Stimulated activated naive CD8-positive, alpha-beta T cell treated with anti-CD3 and anti-CD28 coated beads, Interleukin-15, Interleukin-2, amounts not matched to agents 100 ng/mL and 50 ng/mL, for 24 hours (primary cell): Measurements from ENCODE around the gene KRTAP2-2.
"Not testable (repeated sequence)": the region's sequence is repeated elsewhere in the genome, so short reads cannot be mapped to it uniquely, and the experiment has no call there.

Experiments
- H3K27ac Mint-ChIP-seq: one replicate; pipeline ENCODE4 v1.8.0; 2021; ENCODE audit warnings: mild to moderate bottlenecking, mixed read lengths
- H3K27me3 Mint-ChIP-seq: one replicate; pipeline ENCODE4 v1.8.0; 2021; ENCODE audit warnings: mixed read lengths
- H3K36me3 Mint-ChIP-seq: one replicate; pipeline ENCODE4 v1.8.0; 2021; ENCODE audit warnings: low read depth, mixed read lengths
- H3K4me1 Mint-ChIP-seq: one replicate; pipeline ENCODE4 v1.8.0; 2021; ENCODE audit warnings: low read depth, mixed read lengths
- H3K4me3 Mint-ChIP-seq: one replicate; pipeline ENCODE4 v1.8.0; 2021; ENCODE audit warnings: mild to moderate bottlenecking, mixed read lengths
- H3K9me3 Mint-ChIP-seq: one replicate; pipeline ENCODE4 v1.8.0; 2021; ENCODE audit warnings: mixed read lengths

The KRTAP2-2 gene

DNA sequence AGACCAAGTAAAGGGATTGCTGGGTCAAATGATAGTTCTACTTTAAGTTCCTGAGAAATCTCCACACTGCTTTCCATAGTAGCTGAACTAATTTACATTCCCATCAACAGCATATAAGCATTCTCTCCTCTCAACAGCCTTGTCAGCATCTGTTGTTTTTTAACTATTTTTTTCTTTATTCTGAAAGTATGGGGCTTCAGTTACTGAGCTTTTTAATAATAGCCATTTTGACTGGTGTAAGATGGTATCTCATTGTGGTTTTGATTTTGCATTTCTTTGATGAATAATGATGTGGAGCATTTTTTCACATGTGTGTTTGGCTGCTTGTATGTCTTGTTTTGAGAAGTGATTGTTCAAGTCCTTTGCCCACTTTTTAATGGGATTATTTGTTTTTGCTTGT lies 2.5 kb downstream of the KRTAP2-2 start:
- Mint-ChIP-seq H3K4me3 (no peak overlapping the region), H3K27me3 (peaks cover 24% of the 10 kb centered on the region)

GRCh38 chr17:41049110-41049509 lies 5.9 kb downstream of the KRTAP2-2 start:
- no peak overlapping the region for H3K4me3 Mint-ChIP-seq
- no peaks in the 10 kb centered on the region for H3K9me3 Mint-ChIP-seq
- H3K27ac Mint-ChIP-seq: no peak overlapping the region
- no peaks in the 10 kb centered on the region for H3K4me1 Mint-ChIP-seq
- peaks cover 11% of the 10 kb centered on the region for H3K27me3 Mint-ChIP-seq
- no peaks in the 10 kb centered on the region for H3K36me3 Mint-ChIP-seq

More for the DNA sequence above, 2.5 kb downstream of the KRTAP2-2 start:
- Mint-ChIP-seq H3K27ac (no peak overlapping the region), H3K4me1 (no peaks in the 10 kb centered on the region), H3K9me3 (no peaks in the 10 kb centered on the region), H3K36me3 (no peaks in the 10 kb centered on the region)

DNA sequence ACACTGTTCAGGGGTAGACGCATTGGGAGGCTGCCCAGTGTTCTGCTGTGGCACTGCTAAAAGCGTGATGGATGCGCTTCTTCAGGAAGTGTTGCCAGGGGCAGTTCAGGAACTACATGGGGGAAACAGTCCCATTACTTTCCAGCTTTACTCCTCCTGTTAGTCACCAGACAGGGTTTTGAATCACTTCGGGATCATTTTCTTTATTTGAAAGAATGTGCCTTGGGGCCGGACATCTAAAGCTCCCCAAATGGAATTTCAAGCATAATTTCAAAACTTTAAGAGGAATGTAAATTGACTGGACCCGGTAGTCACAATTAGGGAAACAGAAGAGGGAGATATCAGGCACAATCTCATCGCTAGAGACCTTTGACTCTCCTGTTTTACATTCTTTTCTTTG lies 6.6 kb downstream of the KRTAP2-2 start:
- H3K4me1 Mint-ChIP-seq: no peaks in the 10 kb centered on the region

DNA sequence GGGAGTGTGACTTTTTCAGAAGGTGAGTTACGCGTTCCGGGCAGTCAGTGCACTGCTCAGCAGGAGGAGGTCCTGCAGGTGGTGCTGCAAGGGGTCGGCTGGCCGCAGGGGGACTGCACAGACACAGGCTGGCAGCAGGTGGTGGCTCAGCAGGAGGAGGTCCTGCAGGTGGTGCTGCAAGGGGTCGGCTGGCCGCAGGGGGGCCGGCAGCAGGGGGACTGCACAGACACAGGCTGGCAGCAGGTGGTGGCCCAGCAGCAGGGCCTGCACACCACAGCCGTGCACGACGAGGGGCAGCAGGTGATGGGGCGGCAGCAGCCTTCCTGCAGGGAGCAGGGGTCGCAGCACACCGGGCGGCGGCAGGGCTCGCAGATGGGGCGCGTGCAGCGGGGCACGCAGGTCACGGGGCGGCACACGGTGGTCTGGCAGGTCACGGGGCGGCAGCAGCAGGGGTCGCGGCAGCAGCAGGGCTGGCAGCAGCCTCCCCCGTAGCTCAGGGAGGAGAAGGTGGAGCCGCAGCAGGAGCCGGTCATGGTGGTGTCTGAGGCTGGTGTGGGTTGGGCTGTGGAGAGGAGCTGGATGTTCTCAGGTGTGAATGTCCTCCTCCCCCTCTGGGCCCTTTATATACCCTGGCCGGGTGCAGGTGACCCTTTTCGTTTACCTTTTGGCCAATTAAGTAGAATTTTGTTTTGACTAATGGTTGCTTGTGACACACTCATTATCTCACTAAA lies 8.1 kb downstream of the KRTAP2-2 start, which contains the start of gene KRTAP2-1:
Gene KRTAP2-1 (minus strand): TSS at position 582 of the 731 bp plus-strand sequence. CDS start 49 bp downstream, at position 533.
- not testable (repeated sequence) for H3K9me3 Mint-ChIP-seq, H3K27ac Mint-ChIP-seq, H3K4me3 Mint-ChIP-seq, H3K4me1 Mint-ChIP-seq, H3K36me3 Mint-ChIP-seq
- H3K27me3 Mint-ChIP-seq: peaks cover 16% of the 10 kb centered on the region

More for the DNA sequence above, 6.6 kb downstream of the KRTAP2-2 start:
- Mint-ChIP-seq H3K27ac (no peak overlapping the region), H3K4me3 (no peak overlapping the region), H3K9me3 (peaks cover 2% of the 10 kb centered on the region), H3K27me3 (peaks cover 11% of the 10 kb centered on the region), H3K36me3 (no peaks in the 10 kb centered on the region)

DNA sequence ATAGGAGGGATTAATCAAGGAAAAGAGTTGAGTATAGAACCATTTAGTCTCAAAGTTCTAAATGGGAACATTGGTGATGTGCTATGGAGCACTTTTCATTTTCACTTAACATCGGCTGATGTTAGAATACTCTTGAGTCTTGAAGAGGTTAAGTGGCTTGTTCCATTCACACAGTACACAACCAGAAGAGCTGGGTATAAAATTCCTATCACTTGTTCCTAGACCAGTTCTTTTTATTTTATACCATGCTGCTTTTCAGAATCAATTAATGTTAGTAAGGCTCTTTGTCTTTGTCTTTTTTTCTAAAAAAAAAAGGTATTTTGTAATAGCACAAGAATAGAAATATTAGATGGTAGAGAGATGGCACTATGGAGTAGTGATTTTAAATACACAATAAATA lies 12.1 kb downstream of the KRTAP2-2 start:
- H3K27ac Mint-ChIP-seq: no peak overlapping the region
- H3K36me3 Mint-ChIP-seq: no peaks in the 10 kb centered on the region
- H3K4me3 Mint-ChIP-seq: no peak overlapping the region
- no peaks in the 10 kb centered on the region for H3K4me1 Mint-ChIP-seq
- peaks cover 9% of the 10 kb centered on the region for H3K9me3 Mint-ChIP-seq
- H3K27me3 Mint-ChIP-seq: peaks cover 24% of the 10 kb centered on the region

- not testable (repeated sequence) for H3K27ac Mint-ChIP-seq, H3K36me3 Mint-ChIP-seq, H3K4me1 Mint-ChIP-seq, H3K9me3 Mint-ChIP-seq, H3K4me3 Mint-ChIP-seq
- peaks cover 20% of the 10 kb centered on the region for H3K27me3 Mint-ChIP-seq
Measured at GRCh38 chr17:41040783-41041571, 14.1 kb downstream of the KRTAP2-2 start, which contains the start of gene KRTAP1-1. Gene KRTAP1-1 (minus strand): TSS chr17:41041450. CDS start chr17:41041397, 53 bp downstream.

DNA sequence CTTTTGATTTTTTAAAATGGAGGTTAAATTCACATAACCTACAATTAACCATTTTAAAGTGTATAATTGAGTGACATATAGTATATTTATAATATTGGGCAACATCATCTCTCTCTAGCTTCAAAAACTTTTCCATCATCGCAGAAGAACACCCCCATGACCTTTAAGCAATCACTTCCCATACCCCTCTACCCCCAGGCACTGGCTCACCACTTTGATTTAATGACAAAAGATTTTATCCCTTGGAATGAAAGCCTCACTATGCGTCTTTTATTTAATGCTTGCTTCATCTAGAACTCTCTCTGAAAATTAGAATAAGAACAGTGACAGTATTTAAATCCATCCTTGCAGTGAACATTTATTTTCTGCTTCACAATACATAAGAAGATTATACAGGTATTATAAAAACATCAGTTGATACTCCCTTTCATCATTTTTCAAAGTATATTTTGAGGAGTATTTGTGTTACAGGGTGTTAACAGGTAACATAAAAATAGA lies 17.1 kb downstream of the KRTAP2-2 start:
- no peak overlapping the region for H3K27ac Mint-ChIP-seq
- H3K4me1 Mint-ChIP-seq: no peaks in the 10 kb centered on the region
- peaks cover 18% of the 10 kb centered on the region for H3K27me3 Mint-ChIP-seq
- peaks cover 4% of the 10 kb centered on the region for H3K9me3 Mint-ChIP-seq
- no peaks in the 10 kb centered on the region for H3K36me3 Mint-ChIP-seq
- no peak overlapping the region for H3K4me3 Mint-ChIP-seq

GRCh38 chr17:41034346-41034935 lies 20.6 kb downstream of the KRTAP2-2 start, which contains the start of gene KRTAP1-3:
Gene KRTAP1-3 (minus strand): TSS chr17:41034874. CDS start chr17:41034821, 53 bp downstream.
- H3K9me3 Mint-ChIP-seq, H3K4me3 Mint-ChIP-seq, H3K36me3 Mint-ChIP-seq, H3K27ac Mint-ChIP-seq, H3K4me1 Mint-ChIP-seq: not testable (repeated sequence)
- H3K27me3 Mint-ChIP-seq: peaks cover 17% of the 10 kb centered on the region

DNA sequence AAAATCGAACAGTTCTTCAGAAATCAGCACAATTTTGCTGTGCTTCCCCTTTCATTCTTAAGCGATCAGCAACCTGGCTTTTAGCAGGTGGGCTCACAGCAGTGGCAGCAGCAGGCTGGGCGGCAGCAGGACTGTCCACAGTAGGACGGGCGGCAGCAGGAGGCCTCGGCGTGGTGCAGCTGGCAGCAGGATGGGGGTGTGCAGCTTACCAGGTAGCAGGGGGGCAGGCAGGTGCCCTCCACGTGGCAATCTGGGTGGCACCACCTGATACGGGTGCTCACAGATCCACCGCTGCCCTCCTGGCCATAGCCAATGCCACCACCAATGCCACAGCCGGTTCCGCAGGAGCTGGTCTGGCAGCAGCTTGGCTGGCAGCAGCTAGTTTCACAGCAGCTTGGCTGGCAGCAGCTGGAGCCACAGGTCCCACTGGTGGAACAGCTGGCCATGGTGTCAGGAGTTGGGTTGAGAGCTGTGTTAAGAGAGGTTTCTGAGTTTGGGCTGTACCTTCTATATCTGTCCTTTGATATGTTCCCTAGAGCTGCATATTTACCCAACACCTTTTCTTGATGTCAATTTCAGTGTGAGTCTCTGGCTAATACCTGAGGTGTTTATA lies 25.3 kb downstream of the KRTAP2-2 start, which contains the start of gene KRTAP1-4:
Gene KRTAP1-4 (minus strand): TSS at position 563 of the 613 bp plus-strand sequence. CDS start 117 bp downstream, at position 446.
- Mint-ChIP-seq H3K9me3 (no peaks in the 10 kb centered on the region), H3K36me3 (no peaks in the 10 kb centered on the region), H3K27ac (no peak within 1 kb of the TSS), H3K4me1 (no peaks in the 10 kb centered on the region), H3K27me3 (peaks cover 19% of the 10 kb centered on the region), H3K4me3 (no peak within 1 kb of the TSS)

- Mint-ChIP-seq H3K4me3 (no peak within 1 kb of the TSS), H3K27ac (no peak within 1 kb of the TSS), H3K27me3 (peaks cover 10% of the 10 kb centered on the region), H3K36me3 (no peaks in the 10 kb centered on the region), H3K4me1 (no peaks in the 10 kb centered on the region), H3K9me3 (no peaks in the 10 kb centered on the region)
Measured at GRCh38 chr17:41026715-41027471, 28.1 kb downstream of the KRTAP2-2 start, which contains the start of gene KRTAP1-5. Gene KRTAP1-5 (minus strand): TSS chr17:41027208. CDS start chr17:41027155, 53 bp downstream.

GRCh38 chr17:41024697-41025096 lies 30.3 kb downstream of the KRTAP2-2 start:
- Mint-ChIP-seq H3K36me3 (no peaks in the 10 kb centered on the region), H3K4me1 (no peaks in the 10 kb centered on the region), H3K27me3 (peaks cover 6% of the 10 kb centered on the region), H3K4me3 (no peak overlapping the region), H3K9me3 (no peaks in the 10 kb centered on the region), H3K27ac (no peak overlapping the region)

DNA sequence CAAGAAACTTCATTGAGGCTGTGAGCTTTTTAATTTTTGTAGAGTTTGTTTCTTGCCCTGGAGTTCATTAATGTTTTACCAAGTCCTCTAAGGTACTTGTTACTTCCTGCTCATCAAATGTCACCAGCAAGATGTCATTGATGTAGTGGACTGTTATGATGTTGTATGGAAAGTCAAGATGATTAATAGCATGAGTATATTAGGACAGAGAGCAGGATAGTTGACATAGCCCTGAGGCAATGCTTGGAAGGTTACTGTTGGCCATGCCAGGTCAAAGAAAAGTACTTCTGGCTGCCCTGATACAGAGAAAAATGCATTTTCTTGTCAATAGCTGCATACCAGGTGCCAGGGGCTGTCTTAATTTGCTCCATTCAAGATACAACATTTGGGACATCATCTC lies 34.7 kb downstream of the KRTAP2-2 start:
- no peak overlapping the region for H3K27ac Mint-ChIP-seq

DNA sequence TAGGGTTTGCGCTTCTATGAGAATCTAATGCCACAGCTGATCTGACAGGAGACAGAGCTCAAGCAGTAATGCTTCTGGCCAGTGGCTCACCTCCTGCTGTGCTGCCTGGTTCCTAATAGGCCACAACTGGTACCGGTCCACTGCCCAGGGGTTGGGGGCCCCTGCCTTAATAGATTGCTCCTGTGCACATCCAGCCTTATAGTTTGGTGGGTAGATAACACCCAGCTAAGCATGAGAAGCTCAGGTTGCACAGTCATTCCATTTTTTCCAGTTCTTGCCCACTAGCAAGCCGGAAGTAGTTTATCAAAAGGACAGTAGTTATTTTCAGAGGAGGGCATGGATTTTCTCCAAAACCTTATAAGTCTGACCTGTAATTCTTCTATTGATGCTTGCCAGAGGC lies 35.6 kb downstream of the KRTAP2-2 start:
- Mint-ChIP-seq H3K36me3 (no peaks in the 10 kb centered on the region), H3K9me3 (no peaks in the 10 kb centered on the region)

More for the DNA sequence above, 34.7 kb downstream of the KRTAP2-2 start:
- Mint-ChIP-seq H3K9me3 (no peaks in the 10 kb centered on the region), H3K27me3 (peaks cover 6% of the 10 kb centered on the region), H3K4me1 (no peaks in the 10 kb centered on the region), H3K36me3 (no peaks in the 10 kb centered on the region), H3K4me3 (no peak overlapping the region)

DNA sequence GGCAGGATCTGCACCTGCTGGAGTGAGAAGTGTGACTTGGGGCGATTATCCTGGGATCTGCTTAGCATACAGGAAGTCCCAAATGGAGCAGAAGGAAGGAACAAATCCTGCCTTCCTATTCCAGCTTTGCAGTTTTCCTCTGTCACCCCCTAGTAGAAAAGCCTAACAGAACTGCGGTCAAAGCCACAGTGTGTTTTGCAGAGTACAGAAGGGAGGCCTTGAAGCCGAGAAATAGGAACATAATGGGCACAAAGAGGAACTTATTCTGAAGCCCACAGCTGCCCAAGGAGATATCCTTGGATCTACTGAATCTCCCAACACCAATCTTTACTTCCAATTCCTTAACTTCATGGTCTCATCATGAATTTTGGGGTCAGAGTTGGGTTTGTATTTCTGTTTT lies 36.5 kb downstream of the KRTAP2-2 start:
- no peaks in the 10 kb centered on the region for H3K36me3 Mint-ChIP-seq

More for the DNA sequence above, 35.6 kb downstream of the KRTAP2-2 start:
- H3K27ac Mint-ChIP-seq: no peak overlapping the region
- no peaks in the 10 kb centered on the region for H3K4me1 Mint-ChIP-seq
- H3K27me3 Mint-ChIP-seq: peaks cover 6% of the 10 kb centered on the region
- no peak overlapping the region for H3K4me3 Mint-ChIP-seq

More for the DNA sequence above, 36.5 kb downstream of the KRTAP2-2 start:
- Mint-ChIP-seq H3K9me3 (no peaks in the 10 kb centered on the region), H3K4me3 (no peak overlapping the region), H3K27ac (no peak overlapping the region), H3K27me3 (peaks cover 6% of the 10 kb centered on the region), H3K4me1 (no peaks in the 10 kb centered on the region)
